Measurements from ENCODE around the gene ADGRV1. TPM values are rescaled to one million over a fixed set of nuclear protein-coding genes. Genes with fewer than 3 reads are reported as not detected.

The ADGRV1 gene
- total and polyA plus RNA-seq, 8 donors: 12.5 to 36.4 (median 16.9) TPM

DNA sequence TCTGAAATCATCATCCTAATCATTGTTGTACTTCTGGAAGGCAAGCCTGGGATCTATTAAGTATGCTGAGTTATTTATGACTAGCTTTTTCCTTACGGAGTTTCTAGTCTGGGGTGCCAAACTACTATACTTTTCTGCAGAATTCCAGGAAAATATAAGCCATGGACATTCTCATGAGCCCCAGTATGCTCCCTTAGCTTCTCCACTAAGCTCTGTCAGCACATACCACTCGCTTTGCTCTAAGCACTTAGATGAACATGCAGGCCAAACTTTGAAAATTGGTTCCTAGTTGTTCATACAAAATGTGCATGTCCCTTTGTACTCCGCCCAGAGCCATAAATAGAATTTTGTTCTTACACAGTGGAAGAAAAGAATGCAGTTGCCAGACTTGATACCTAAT lies 539.9 kb downstream of the ADGRV1 start:
- no peak overlapping the region for H3K4me3 ChIP-seq
- H3K27me3 ChIP-seq: no peaks in the 10 kb centered on the region
- DNase-seq (no peak), ATAC-seq (no peak)
- no peak overlapping the region for H3K27ac ChIP-seq
- no peaks in the 10 kb centered on the region for H3K36me3 ChIP-seq
- TF ChIP-seq, protein P1, sequence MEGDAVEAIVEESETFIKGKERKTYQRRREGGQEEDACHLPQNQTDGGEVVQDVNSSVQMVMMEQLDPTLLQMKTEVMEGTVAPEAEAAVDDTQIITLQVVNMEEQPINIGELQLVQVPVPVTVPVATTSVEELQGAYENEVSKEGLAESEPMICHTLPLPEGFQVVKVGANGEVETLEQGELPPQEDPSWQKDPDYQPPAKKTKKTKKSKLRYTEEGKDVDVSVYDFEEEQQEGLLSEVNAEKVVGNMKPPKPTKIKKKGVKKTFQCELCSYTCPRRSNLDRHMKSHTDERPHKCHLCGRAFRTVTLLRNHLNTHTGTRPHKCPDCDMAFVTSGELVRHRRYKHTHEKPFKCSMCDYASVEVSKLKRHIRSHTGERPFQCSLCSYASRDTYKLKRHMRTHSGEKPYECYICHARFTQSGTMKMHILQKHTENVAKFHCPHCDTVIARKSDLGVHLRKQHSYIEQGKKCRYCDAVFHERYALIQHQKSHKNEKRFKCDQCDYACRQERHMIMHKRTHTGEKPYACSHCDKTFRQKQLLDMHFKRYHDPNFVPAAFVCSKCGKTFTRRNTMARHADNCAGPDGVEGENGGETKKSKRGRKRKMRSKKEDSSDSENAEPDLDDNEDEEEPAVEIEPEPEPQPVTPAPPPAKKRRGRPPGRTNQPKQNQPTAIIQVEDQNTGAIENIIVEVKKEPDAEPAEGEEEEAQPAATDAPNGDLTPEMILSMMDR (IDR thresholded peaks at IDR 0.05): no peak
- H3K4me1 ChIP-seq: peaks cover 3 to 35% of the 10 kb centered on the region in 2 donors
- no peaks in the 10 kb centered on the region for H3K9me3 ChIP-seq
- intact Hi-C loops (cut with DNase I): no loop called here

DNA sequence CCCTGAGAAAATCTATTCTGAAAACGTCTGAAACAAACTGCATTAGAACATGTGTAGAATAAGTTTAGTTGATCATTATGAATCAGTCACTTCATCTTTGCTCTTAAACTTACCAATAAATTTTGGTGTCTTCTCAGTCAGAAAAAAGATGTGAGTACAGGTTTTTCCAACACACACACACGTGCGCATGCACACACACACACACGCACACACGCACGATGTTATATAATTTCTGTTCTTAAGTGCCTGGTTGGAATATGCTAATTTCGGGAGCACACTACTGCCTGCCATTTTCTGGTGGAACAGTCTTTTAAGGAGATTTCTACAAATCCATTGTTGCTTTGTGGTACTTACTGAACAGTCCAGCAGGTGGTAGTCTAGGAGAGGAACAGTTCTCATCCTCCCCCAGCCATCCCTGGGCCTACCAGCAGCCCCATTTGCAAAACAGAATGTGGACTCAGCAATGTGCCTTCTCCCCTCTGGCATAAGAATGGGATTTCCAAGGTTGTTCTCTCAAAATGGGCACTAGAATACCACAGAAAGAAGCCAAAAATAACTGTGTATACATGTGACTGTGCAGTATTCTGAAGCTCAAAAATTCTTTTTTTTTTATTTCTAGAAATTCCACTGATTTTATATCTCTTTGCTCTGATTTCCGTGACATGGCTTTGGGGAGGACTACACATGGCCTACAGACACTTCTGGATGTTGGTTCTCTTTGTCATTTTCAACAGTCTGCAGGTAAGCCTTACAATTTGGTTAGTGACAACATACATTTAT lies 543.2 kb downstream of the ADGRV1 start:
- Histone ChIP-seq H3K36me3 (no peaks in the 10 kb centered on the region), H3K9me3 (no peaks in the 10 kb centered on the region), H3K4me1 (peaks cover 3 to 29% of the 10 kb centered on the region in 2 donors), H3K4me3 (no peak overlapping the region), H3K27ac (no peak overlapping the region), H3K27me3 (no peaks in the 10 kb centered on the region)
- TF ChIP-seq, protein P1 (IDR thresholded peaks at IDR 0.05): peak; percentile 61 to 80
- intact Hi-C loops (cut with DNase I): loop anchor here in 1 of 2 donors (5.0 kb wide), 1 partner anchor 281 kb away; the partner anchor contains the start of gene ARRDC3
- peak in 3 of 4 donors; percentile 54 to 84 (median 72) for DNase-seq
- ATAC-seq: peak; percentile 99

DNA sequence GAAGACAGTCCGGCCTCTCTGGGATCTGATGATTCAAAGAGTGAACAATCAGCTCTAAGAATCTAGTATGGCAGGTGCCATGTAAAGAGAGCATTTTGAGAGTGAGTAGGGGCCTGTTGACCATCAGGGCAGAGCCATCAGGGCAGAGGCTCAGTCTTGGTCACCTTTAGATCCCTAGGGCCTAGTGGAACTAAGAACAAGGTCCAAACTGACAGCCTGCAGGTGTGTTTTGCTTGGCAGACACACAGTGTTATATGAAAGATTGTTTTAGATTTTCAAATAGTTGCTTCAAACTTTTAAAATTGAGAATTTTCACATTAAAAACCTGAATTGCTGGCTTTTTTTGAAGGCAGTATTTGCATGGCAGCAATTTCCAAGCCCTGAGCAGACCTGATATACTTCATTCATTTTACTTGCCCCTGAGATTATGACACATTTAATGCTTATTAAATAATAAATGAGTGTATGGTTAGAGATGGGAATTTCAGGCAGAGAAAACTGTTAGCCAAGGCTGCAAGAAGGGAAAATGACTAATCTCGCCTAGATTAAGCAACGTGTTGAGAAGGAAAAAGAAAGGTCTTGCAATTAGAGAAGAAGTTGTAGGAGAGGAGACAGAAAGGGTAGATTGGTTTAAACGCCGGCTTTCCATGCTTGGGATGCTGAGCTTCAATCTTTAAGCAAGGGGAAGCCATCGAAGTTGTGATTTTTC lies 544.9 kb downstream of the ADGRV1 start:
- Histone ChIP-seq H3K27me3 (no peaks in the 10 kb centered on the region), H3K27ac (no peak overlapping the region), H3K36me3 (no peaks in the 10 kb centered on the region), H3K9me3 (no peaks in the 10 kb centered on the region), H3K4me3 (no peak overlapping the region), H3K4me1 (peaks cover 3 to 28% of the 10 kb centered on the region in 2 donors)
- TF ChIP-seq, protein P1 (IDR thresholded peaks at IDR 0.05): no peak
- DNase-seq (no peak), ATAC-seq (no peak)
- intact Hi-C loops (cut with DNase I): loop anchor here in 1 of 2 donors (5.0 kb wide), 1 partner anchor 279 kb away; the partner anchor contains the start of gene ARRDC3

GRCh38 chr5:91104062-91104448 lies 545.5 kb downstream of the ADGRV1 start:
- intact Hi-C loops (cut with DNase I): loop anchor here in 1 of 2 donors (5.0 kb wide), 1 partner anchor 278 kb away; the partner anchor contains the start of gene ARRDC3
- no peak overlapping the region for H3K27ac ChIP-seq
- no peaks in the 10 kb centered on the region for H3K9me3 ChIP-seq
- ATAC-seq (no peak), DNase-seq (no peak)
- TF ChIP-seq, protein P1 (IDR thresholded peaks at IDR 0.05): no peak
- H3K36me3 ChIP-seq: no peaks in the 10 kb centered on the region
- no peak overlapping the region for H3K4me3 ChIP-seq
- no peaks in the 10 kb centered on the region for H3K27me3 ChIP-seq
- peaks cover 3 to 26% of the 10 kb centered on the region in 2 donors for H3K4me1 ChIP-seq
